Sigmoid colon (tissue), 7 donors: ENCODE data around the gene LYPD8. TPM values are rescaled to one million over a fixed set of nuclear protein-coding genes. Genes with fewer than 3 reads are reported as not detected.

Source experiments
- DNase-seq: peaks from one replicate; pipeline ENCODE4 v3.0.0-alpha.2; 2019
- H3K27ac ChIP-seq, 4 donors: fragments of 200-600 bp; sonication (generic); one replicate each; pipeline ENCODE4 v1.5.1; 2016 to 2019; ENCODE audit warnings: mild to moderate bottlenecking in 1 of 4
- H3K27me3 ChIP-seq, 3 donors: fragments of 200-600 bp; sonication (generic); one replicate each; pipeline ENCODE4 v1.5.1; 2019; ENCODE audit warnings: mild to moderate bottlenecking in 1 of 3
- H3K36me3 ChIP-seq, 4 donors: fragments of 200-600 bp; sonication (generic); one replicate each; pipeline ENCODE4 v1.5.1; 2016 to 2019
- H3K4me1 ChIP-seq, 4 donors: fragments of 200-600 bp; sonication (generic); one replicate each; pipeline ENCODE4 v1.5.1; 2017 to 2019
- H3K4me3 ChIP-seq, 4 donors: fragments of 200-600 bp; sonication (generic); one replicate each; pipeline ENCODE4 v1.5.1; 2017 to 2019; ENCODE audit warnings: mild to moderate bottlenecking in 2 of 4, moderate library complexity in 1 of 4
- H3K9me3 ChIP-seq, 4 donors: fragments of 200-600 bp in 3 of 4; sonication (generic) in 3 of 4; one replicate each; pipeline versions ENCODE4 v1.5.1 to v1.6.1; 2013 to 2019
- CTCF ChIP-seq, 4 experiments: fragments of 450-650 bp in 3 of 4; fragments of 200-600 bp in 1 of 4; IDR thresholded peaks; one replicate each; pipeline ENCODE4 v1.5.1; 2016 to 2019; ENCODE audit warnings: antibody characterized with exemption in 4 of 4, mild to moderate bottlenecking in 3 of 4, moderate library complexity in 2 of 4
- EP300 ChIP-seq, 4 donors: sonication (generic); formaldehyde crosslinking; IDR thresholded peaks; one replicate each; pipeline ENCODE4 v1.6.1; 2017; ENCODE audit warnings: antibody characterized with exemption in 4 of 4
- POLR2A ChIP-seq, 2 donors: fragments of 450-650 bp; IDR thresholded peaks; one replicate each; pipeline ENCODE4 v1.6.1; 2016; ENCODE audit warnings: antibody characterized with exemption in 2 of 2, mild to moderate bottlenecking in 2 of 2, moderate library complexity in 2 of 2
- POLR2AphosphoS5 ChIP-seq, 4 donors: sonication (generic); formaldehyde crosslinking; IDR thresholded peaks; one replicate each; pipeline ENCODE4 v1.6.1; 2017; ENCODE audit warnings: antibody characterized with exemption in 4 of 4
- WGBS, 2 donors: extraction: QIAGEN DNeasy Blood & Tissue Kit; methylation state at CpG; one replicate each; pipeline ENCODE4 v1.1.7; 2013; 5-methylcytosine and 5-hydroxymethylcytosine counted together
- intact Hi-C: fragments of 100-400 bp; cut with DNase I; formaldehyde crosslinking; loops from one replicate; pipeline ENCODE4 v1.15.1; 2023
- polyA plus RNA-seq, 3 donors: library from polyadenylated mRNA; stranded (reverse); fragments of 200-250 nt; gene quantifications; one replicate each; pipeline ENCODE4 v1.2.3, GENCODE V29; 2013
- total RNA-seq, 4 donors: library from RNA; depleted of rRNA; stranded (reverse); fragments of >200 nt; gene quantifications; one replicate each; pipeline ENCODE4 v1.1.0, GENCODE V29; 2016
- donor health status: healthy with polysubstance abuse.
- donor health status: Bipolar disorder and iron deficiency.
- donor health status: healthy.

LYPD8 gene
- total and polyA plus RNA-seq, 7 donors, result 0.36 to 237 (median 111) TPM; not detected in 2

GRCh38 chr1:248756151-248756550 lies 592 bp upstream of the LYPD8 start:
- no peaks in the 10 kb centered on the region for H3K27me3 ChIP-seq
- H3K4me3 ChIP-seq, result no peak overlapping the region
- no peaks in the 10 kb centered on the region for H3K4me1 ChIP-seq
- WGBS, 2 donors, result 90 to 95% methylated on average over 4 of the region's 4 CpGs
- H3K36me3 ChIP-seq, result no peaks in the 10 kb centered on the region
- TF ChIP-seq POLR2AphosphoS5 (IDR thresholded peaks at IDR 0.05) (no peak), POLR2A (IDR thresholded peaks at IDR 0.05) (no peak), CTCF (IDR thresholded peaks at IDR 0.05) (no peak), EP300 (IDR thresholded peaks at IDR 0.05) (no peak)
- no peak overlapping the region for H3K27ac ChIP-seq
- no peak for DNase-seq
- intact Hi-C loops, result no loop called here
- peaks cover 0 to 2% (median 0%) of the 10 kb centered on the region in 4 donors for H3K9me3 ChIP-seq

- WGBS, 2 donors, result 96 to 99% methylated on average over 2 of the region's 2 CpGs
- no peaks in the 10 kb centered on the region for H3K27me3 ChIP-seq
- intact Hi-C loops, result no loop called here
These were observed 1.8 kb downstream of the LYPD8 start for GRCh38 chr1:248753708-248754280.

GRCh38 chr1:248753029-248753594 lies 2.4 kb downstream of the LYPD8 start:
- no peaks in the 10 kb centered on the region for H3K27me3 ChIP-seq
- no peaks in the 10 kb centered on the region for H3K36me3 ChIP-seq
- intact Hi-C loops, result no loop called here
- H3K9me3 ChIP-seq, result no peaks in the 10 kb centered on the region
- DNase-seq, result no peak
- no peak overlapping the region for H3K27ac ChIP-seq
- TF ChIP-seq POLR2A (IDR thresholded peaks at IDR 0.05) (no peak), CTCF (IDR thresholded peaks at IDR 0.05) (no peak), POLR2AphosphoS5 (IDR thresholded peaks at IDR 0.05) (no peak), EP300 (IDR thresholded peaks at IDR 0.05) (no peak)
- 93 to 95% methylated on average over 1 of the region's 1 CpG for WGBS, 2 donors
- no peaks in the 10 kb centered on the region for H3K4me1 ChIP-seq
- H3K4me3 ChIP-seq, result no peak overlapping the region

More at GRCh38 chr1:248753708-248754280, 1.8 kb downstream of the LYPD8 start:
- H3K36me3 ChIP-seq, result no peaks in the 10 kb centered on the region
- no peak overlapping the region for H3K27ac ChIP-seq
- no peak for DNase-seq
- no peaks in the 10 kb centered on the region for H3K9me3 ChIP-seq
- no peaks in the 10 kb centered on the region for H3K4me1 ChIP-seq
- TF ChIP-seq POLR2A (IDR thresholded peaks at IDR 0.05), result no peak
- TF ChIP-seq POLR2AphosphoS5 (IDR thresholded peaks at IDR 0.05), result no peak
- no peak for TF ChIP-seq CTCF (IDR thresholded peaks at IDR 0.05)
- no peak overlapping the region for H3K4me3 ChIP-seq

- Histone ChIP-seq H3K4me3 (no peak overlapping the region), H3K27me3 (no peaks in the 10 kb centered on the region), H3K9me3 (no peaks in the 10 kb centered on the region), H3K36me3 (no peaks in the 10 kb centered on the region), H3K27ac (no peak overlapping the region), H3K4me1 (no peaks in the 10 kb centered on the region)
- intact Hi-C loops, result no loop called here
- no peak for DNase-seq
- TF ChIP-seq EP300 (IDR thresholded peaks at IDR 0.05) (no peak), POLR2A (IDR thresholded peaks at IDR 0.05) (no peak), CTCF (IDR thresholded peaks at IDR 0.05) (no peak), POLR2AphosphoS5 (IDR thresholded peaks at IDR 0.05) (no peak)
- WGBS, 2 donors, result 83 to 88% methylated on average over 8 of the region's 8 CpGs
These were observed 3.2 kb downstream of the LYPD8 start for GRCh38 chr1:248752161-248753028.
